HEK293T (cell line): ENCODE results near the gene DEFB119.

ENCODE experiments used
- CTCF ChIA-PET: fragments of 350-600 bp; formaldehyde crosslinking; extraction: SDS; loops from one replicate; lab custom pipeline; 2021; ENCODE audit warnings: antibody characterized with exemption, inconsistent platforms; lab: Yijun Ruan, JAX
- POLR2A ChIA-PET: fragments of 350-600 bp; formaldehyde crosslinking; extraction: SDS; loops from one replicate; lab custom pipeline; 2020; ENCODE audit warnings: antibody characterized with exemption, inconsistent platforms; lab: Yijun Ruan, JAX
- DNase-seq: peaks from one replicate; pipeline ENCODE4 v3.0.0; 2012; ENCODE audit warnings: mixed read lengths; ENCODE audit errors: extremely low spot score
- ARNT ChIP-seq: fragments of 450-650 bp; IDR thresholded peaks from 2 replicates; pipeline ENCODE4 v1.6.1; 2017; ENCODE audit warnings: mild to moderate bottlenecking
- BHLHE40 ChIP-seq: fragments of 450-650 bp; IDR thresholded peaks from 2 replicates; pipeline ENCODE4 v1.6.1; 2016; ENCODE audit warnings: mild to moderate bottlenecking, moderate library complexity, borderline replicate concordance
- CTBP1 ChIP-seq: fragments of 450-650 bp; IDR thresholded peaks from 2 replicates; pipeline ENCODE4 v1.6.1; 2016; ENCODE audit warnings: borderline replicate concordance
- ELF4 ChIP-seq: fragments of 450-650 bp; IDR thresholded peaks from 2 replicates; pipeline ENCODE4 v1.6.1; 2017; ENCODE audit warnings: antibody characterized with exemption
- FOXA1 ChIP-seq: fragments of 450-650 bp; IDR thresholded peaks from 2 replicates; pipeline ENCODE4 v1.6.1; 2016; ENCODE audit warnings: mild to moderate bottlenecking
- FOXK2 ChIP-seq: fragments of 450-650 bp; IDR thresholded peaks from 2 replicates; pipeline ENCODE4 v1.6.1; 2016; ENCODE audit warnings: mild to moderate bottlenecking
- FOXM1 ChIP-seq: fragments of 450-650 bp; IDR thresholded peaks from 2 replicates; pipeline ENCODE4 v1.6.1; 2017; ENCODE audit warnings: mild to moderate bottlenecking, borderline replicate concordance
- HDGF ChIP-seq: fragments of 450-650 bp; IDR thresholded peaks from 2 replicates; pipeline ENCODE4 v1.6.1; 2017; ENCODE audit warnings: antibody characterized with exemption, borderline replicate concordance
- L3MBTL2 ChIP-seq: fragments of 450-650 bp; conservative IDR thresholded peaks from 2 replicates; pipeline ENCODE4 v1.6.1; 2016; ENCODE audit warnings: mild to moderate bottlenecking
- LEF1 ChIP-seq: fragments of 450-650 bp; IDR thresholded peaks from 2 replicates; pipeline ENCODE4 v1.6.1; 2017; ENCODE audit warnings: mild to moderate bottlenecking, borderline replicate concordance
- NFRKB ChIP-seq: fragments of 450-650 bp; IDR thresholded peaks from 2 replicates; pipeline ENCODE4 v1.6.1; 2016; ENCODE audit warnings: mild to moderate bottlenecking, moderate library complexity
- SP1 ChIP-seq: fragments of 450-650 bp; IDR thresholded peaks from 2 replicates; pipeline ENCODE4 v1.6.1; 2017
- SUZ12 ChIP-seq: fragments of 450-650 bp; IDR thresholded peaks from 2 replicates; pipeline ENCODE4 v1.6.1; 2016; ENCODE audit warnings: mild to moderate bottlenecking
- TARDBP ChIP-seq: fragments of 450-650 bp; IDR thresholded peaks from 2 replicates; pipeline ENCODE4 v1.6.1; 2016
- ZNF384 ChIP-seq: fragments of 450-650 bp; IDR thresholded peaks from 2 replicates; pipeline ENCODE4 v1.6.1; 2016
- TF ChIP-seq, protein P1 (sequence below): fragments of 450-650 bp; IDR thresholded peaks from 2 replicates; pipeline ENCODE4 v1.6.1; 2016

The DEFB119 gene

DNA sequence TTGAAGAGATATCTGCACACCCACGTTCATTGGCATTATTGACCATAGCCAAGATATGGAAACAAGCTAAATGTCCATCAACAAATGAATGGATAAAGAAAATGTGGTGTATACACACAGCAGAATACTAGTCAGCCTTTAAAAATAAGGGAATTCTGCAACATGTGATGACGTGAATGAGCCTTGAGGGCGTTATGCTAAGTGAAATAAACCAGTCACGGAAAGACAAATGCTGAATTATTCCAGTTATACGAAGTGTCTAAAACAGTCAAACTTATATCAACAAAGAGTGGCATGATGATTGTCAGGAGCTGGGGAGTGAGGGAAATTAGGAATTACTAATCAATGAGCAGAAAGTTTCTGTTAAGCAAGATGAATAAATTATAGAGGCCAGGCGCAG lies 24.0 kb upstream of the DEFB119 start:
- POLR2A ChIA-PET = no interaction called here
- CTCF ChIA-PET = interaction anchor here (2.6 kb wide), 1 partner anchor 88 kb away, joined by 14 read pairs; no protein-coding TSS in a partner anchor
- TF ChIP-seq TARDBP (no peak), LEF1 (no peak), SP1 (no peak), SUZ12 (no peak), CTBP1 (no peak), HDGF (no peak), FOXK2 (no peak), FOXA1 (no peak), BHLHE40 (no peak), ZNF384 (no peak), L3MBTL2 (no peak), NFRKB (no peak), ELF4 (no peak), FOXM1 (no peak)
- TF ChIP-seq, protein P1, sequence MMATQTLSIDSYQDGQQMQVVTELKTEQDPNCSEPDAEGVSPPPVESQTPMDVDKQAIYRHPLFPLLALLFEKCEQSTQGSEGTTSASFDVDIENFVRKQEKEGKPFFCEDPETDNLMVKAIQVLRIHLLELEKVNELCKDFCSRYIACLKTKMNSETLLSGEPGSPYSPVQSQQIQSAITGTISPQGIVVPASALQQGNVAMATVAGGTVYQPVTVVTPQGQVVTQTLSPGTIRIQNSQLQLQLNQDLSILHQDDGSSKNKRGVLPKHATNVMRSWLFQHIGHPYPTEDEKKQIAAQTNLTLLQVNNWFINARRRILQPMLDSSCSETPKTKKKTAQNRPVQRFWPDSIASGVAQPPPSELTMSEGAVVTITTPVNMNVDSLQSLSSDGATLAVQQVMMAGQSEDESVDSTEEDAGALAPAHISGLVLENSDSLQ = no peak
- no peak for DNase-seq

DNA sequence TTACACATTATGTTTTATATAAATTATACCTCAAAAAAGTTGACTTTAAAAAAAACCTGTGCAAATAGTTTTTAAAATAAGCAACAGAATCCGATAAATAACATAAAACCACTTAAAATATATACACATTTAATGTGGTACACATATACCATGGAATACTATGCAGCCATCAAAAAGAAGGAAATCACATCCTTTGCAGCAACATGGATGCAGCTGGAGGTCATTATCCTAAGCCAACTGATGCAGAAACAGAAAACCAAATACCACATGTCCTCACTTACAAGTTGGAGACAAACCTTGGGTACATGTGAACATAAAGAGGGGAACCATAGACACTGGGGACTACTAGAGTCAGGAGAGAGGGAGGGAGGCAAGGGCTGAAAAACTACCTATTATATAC lies 19.6 kb upstream of the DEFB119 start:
- CTCF ChIA-PET = no interaction called here
- POLR2A ChIA-PET = no interaction called here
- DNase-seq = no peak
- no peak for TF ChIP-seq BHLHE40
- no peak for TF ChIP-seq TARDBP
- TF ChIP-seq SP1 = no peak

DNA sequence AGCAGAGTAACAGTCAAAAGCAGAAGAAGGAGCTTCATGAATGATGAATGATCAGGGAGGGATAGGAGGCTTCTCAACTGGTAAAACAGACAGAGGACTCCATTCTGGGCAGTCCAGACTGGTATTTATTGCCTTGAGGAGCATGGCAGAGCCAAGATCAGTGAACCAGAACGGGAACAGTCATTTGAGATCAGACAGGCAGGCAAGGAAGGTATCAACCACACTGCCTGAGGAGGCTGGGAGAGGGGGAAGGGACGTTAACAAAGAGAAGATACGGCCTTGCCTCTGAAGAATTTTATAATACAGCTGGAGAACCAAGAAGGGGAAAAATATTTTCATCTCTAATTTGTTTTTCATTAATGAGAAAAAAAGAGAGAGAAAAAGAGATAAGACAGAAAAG lies 15.7 kb upstream of the DEFB119 start, which contains the start of gene DEFB121:
Gene DEFB121 (minus strand): TSS at position 101 of the 400 bp plus-strand sequence. CDS start 63 bp downstream, at position 38.
- DNase-seq = no peak
- POLR2A ChIA-PET = no interaction called here
- CTCF ChIA-PET = no interaction called here
- TF ChIP-seq ELF4 (no peak), LEF1 (no peak), SP1 (no peak), FOXA1 (no peak), ZNF384 (no peak), CTBP1 (no peak), FOXK2 (no peak), ARNT (no peak)

DNA sequence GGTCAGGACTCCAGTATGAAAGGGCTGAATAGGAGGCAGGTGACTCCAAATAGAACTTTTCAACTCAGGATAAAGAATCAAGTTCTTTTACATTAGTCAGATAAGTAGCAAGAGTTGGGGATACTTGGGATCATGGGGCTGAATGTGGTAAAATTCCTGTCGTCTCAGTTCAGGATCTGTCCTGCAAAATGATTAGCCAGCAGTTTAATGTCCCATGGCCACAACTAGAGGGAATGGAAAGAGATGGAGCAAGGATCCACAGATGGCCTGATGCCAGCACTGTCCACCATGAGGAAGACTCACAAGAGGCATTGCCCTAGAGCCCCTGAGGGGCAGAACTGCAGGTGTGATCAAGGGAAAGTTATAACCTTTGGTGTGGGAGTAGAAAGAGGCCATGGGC lies 13.5 kb upstream of the DEFB119 start:
- ChIA-PET POLR2A (no interaction called here), CTCF (no interaction called here)
- DNase-seq = no peak
- TF ChIP-seq SP1 (no peak), ZNF384 (no peak), FOXA1 (no peak), ELF4 (no peak), BHLHE40 (no peak), FOXK2 (no peak), HDGF (no peak), NFRKB (no peak), CTBP1 (no peak), SUZ12 (no peak), ARNT (no peak), LEF1 (no peak), FOXM1 (no peak), TARDBP (no peak), L3MBTL2 (no peak)
- TF ChIP-seq, protein P1 = no peak

DNA sequence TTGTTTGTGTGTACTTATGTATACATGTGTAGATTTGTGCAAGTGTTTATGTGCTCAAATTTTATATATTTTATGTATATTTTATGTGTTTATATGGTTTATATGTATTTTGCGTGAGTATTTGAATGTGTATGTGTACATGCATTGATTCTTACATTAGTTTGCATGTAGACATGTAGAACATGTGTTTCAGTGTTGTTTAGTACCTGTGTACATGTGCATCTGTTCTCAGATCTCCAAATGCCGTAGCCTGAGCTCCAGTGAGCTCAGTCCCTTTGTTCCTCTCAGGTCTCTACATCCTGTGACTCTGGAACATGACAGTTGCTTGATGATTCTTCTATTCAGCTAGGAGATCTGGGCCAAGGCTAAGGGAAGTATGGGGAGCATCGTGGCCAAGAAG lies 4.5 kb upstream of the DEFB119 start:
- TF ChIP-seq SUZ12 (no peak), CTBP1 (no peak), FOXM1 (no peak), L3MBTL2 (no peak), ELF4 (no peak), NFRKB (no peak), TARDBP (no peak), LEF1 (no peak), FOXK2 (no peak), ZNF384 (no peak), SP1 (no peak), FOXA1 (no peak), ARNT (no peak), HDGF (no peak), BHLHE40 (no peak)
- TF ChIP-seq, protein P1 = no peak
- ChIA-PET POLR2A (no interaction called here), CTCF (no interaction called here)
- DNase-seq = no peak

DNA sequence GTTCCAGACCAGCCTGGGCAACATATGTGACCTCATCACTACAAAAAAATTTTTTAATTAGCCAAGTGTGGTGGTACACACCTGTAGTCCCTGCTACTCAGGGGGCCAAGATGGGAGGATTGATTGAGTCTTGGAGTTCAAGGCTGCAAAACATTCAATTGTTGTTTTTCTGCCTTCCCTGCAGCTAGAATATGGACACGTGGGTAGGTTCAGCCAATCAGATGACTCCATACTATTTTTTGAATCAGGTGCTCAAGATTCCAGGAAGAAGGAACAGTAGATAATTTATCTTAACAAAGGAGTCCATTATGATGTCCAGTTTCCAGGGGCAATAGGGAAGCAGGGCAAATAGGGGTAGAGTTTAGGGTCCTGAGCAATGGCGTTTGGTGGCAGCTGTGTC lies 2.4 kb upstream of the DEFB119 start:
- POLR2A ChIA-PET = no interaction called here
- DNase-seq = no peak
- TF ChIP-seq BHLHE40 (no peak), CTBP1 (no peak), FOXA1 (no peak), SP1 (no peak), ARNT (no peak), FOXM1 (no peak), NFRKB (no peak)
- TF ChIP-seq, protein P1 = no peak
- CTCF ChIA-PET = no interaction called here
